NT2/D1 (cell line): ENCODE results near the gene NTSR2.

Experiments
- SUZ12 ChIP-seq: IDR thresholded peaks from 2 replicates; pipeline ENCODE4 v1.6.1; 2011; ENCODE audit not compliant: insufficient read length, insufficient read depth; ENCODE audit errors: extremely low read depth
- YY1 ChIP-seq: IDR thresholded peaks from 2 replicates; pipeline ENCODE4 v1.6.1; 2011; ENCODE audit not compliant: insufficient read length, insufficient read depth

GRCh38 chr2:11629851-11630250 is 40.1 kb downstream of the NTSR2 start:
- TF ChIP-seq YY1: no peak
- no peak for TF ChIP-seq SUZ12
